Measurements from ENCODE around the gene GSTK1. TPM values are rescaled to one million over a fixed set of nuclear protein-coding genes. Genes with fewer than 3 reads are reported as not detected.

GSTK1 gene
- total and polyA plus RNA-seq, 9 of the 15 experiments (the other 6 are each of a cell fraction or from before 2014, with no cell fraction given): 155 to 441 (median 233) TPM

DNA sequence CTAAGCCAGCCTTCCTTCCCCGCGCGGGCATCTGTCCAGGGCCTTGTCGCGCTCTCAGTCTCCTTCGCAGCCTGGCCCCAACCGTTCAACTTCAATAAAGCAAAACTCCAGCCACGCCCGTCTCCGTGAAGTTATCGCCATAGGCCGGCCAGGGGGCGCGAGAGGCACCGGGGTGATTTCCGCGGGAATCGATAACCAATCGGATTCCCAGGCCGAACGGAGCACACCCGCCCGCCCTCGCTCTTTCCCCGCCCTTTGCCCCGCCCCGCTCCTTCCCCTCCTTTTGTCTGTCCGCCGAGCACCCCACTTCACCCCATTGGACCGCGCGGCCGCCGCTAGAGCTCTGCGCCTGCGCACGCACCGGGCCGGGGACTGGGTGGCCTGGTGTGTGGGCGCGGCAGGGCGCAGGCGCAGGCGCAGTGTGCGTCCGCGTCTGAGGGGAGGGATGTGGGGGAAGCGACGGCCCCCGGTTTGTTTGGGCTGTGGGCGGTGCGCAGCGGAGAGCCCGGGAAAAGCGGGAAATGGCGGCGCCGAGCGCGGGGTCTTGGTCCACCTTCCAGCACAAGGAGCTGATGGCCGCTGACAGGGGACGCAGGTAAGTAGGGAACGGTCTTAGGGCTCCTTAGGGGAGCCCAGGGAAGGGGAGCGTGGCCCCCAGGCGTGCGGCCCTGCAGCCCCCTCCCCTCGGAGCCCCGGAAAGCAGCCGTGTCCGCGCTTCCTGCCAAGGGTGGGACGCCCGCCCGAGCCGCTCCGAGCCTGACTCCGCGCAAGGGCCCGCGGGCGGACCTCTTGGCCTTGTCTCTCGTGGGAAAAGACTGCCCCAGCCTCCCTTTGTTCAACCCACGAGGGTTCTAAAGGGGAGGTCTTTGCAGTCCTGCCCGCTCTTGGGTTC lies 24.9 kb downstream of the GSTK1 start, which contains the start of gene CASP2 (continued):
- TF ChIP-seq, protein P1, sequence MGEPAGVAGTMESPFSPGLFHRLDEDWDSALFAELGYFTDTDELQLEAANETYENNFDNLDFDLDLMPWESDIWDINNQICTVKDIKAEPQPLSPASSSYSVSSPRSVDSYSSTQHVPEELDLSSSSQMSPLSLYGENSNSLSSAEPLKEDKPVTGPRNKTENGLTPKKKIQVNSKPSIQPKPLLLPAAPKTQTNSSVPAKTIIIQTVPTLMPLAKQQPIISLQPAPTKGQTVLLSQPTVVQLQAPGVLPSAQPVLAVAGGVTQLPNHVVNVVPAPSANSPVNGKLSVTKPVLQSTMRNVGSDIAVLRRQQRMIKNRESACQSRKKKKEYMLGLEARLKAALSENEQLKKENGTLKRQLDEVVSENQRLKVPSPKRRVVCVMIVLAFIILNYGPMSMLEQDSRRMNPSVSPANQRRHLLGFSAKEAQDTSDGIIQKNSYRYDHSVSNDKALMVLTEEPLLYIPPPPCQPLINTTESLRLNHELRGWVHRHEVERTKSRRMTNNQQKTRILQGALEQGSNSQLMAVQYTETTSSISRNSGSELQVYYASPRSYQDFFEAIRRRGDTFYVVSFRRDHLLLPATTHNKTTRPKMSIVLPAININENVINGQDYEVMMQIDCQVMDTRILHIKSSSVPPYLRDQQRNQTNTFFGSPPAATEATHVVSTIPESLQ (CRISPR knock-in tag; IDR thresholded peaks at IDR 0.05): peak; percentile 91; the same call in 1 of the 2 replicates
- TF ChIP-seq, protein P2, sequence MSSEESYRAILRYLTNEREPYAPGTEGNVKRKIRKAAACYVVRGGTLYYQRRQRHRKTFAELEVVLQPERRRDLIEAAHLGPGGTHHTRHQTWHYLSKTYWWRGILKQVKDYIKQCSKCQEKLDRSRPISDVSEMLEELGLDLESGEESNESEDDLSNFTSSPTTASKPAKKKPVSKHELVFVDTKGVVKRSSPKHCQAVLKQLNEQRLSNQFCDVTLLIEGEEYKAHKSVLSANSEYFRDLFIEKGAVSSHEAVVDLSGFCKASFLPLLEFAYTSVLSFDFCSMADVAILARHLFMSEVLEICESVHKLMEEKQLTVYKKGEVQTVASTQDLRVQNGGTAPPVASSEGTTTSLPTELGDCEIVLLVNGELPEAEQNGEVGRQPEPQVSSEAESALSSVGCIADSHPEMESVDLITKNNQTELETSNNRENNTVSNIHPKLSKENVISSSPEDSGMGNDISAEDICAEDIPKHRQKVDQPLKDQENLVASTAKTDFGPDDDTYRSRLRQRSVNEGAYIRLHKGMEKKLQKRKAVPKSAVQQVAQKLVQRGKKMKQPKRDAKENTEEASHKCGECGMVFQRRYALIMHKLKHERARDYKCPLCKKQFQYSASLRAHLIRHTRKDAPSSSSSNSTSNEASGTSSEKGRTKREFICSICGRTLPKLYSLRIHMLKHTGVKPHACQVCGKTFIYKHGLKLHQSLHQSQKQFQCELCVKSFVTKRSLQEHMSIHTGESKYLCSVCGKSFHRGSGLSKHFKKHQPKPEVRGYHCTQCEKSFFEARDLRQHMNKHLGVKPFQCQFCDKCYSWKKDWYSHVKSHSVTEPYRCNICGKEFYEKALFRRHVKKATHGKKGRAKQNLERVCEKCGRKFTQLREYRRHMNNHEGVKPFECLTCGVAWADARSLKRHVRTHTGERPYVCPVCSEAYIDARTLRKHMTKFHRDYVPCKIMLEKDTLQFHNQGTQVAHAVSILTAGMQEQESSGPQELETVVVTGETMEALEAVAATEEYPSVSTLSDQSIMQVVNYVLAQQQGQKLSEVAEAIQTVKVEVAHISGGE (CRISPR knock-in tag; IDR thresholded peaks at IDR 0.05): 0 out of 6 replicates have a peak, but pooled peaks of 1 of the 3 experiments have one; percentile 44
- TF ChIP-seq ZNF830 (CRISPR knock-in tag; IDR thresholded peaks at IDR 0.05) (0 out of 2 replicates have a peak, but pooled peaks have one; percentile 45), POLR2H (tag; IDR thresholded peaks at IDR 0.05; ENCODE audit: low read depth) (peak; percentile 85; the same call in 1 of the 2 replicates), SP1 (CRISPR knock-in tag; IDR thresholded peaks at IDR 0.05) (peak; percentile 92; the same call in 1 of the 2 replicates), TCF7 (IDR thresholded peaks at IDR 0.05; ENCODE audit: borderline replicate concordance) (0 out of 2 replicates have a peak, but pooled peaks have one; percentile 75), MYNN (IDR thresholded peaks at IDR 0.05) (no peak), MYNN (CRISPR knock-in tag; IDR thresholded peaks at IDR 0.05) (no peak), TBL1XR1 (IDR thresholded peaks at IDR 0.05; ENCODE audit: low read length in 2 of 2) (0 out of 4 replicates have a peak, but pooled peaks of 1 of the 2 experiments have one; percentile 33), MEIS2 (IDR thresholded peaks at IDR 0.05; ENCODE audit: partially characterized antibody) (peak; percentile 99), RCOR1 (IDR thresholded peaks at IDR 0.05; ENCODE audit: borderline replicate concordance in 1 of 2, low read depth in 2 of 2, low read length in 2 of 2) (peak in 1 of 2 experiments; percentile 76; a peak in 2 of 4 replicates), ZHX1 (conservative IDR thresholded peaks at IDR 0.05; ENCODE audit: low read length) (no peak), BDP1 (IDR thresholded peaks at IDR 0.05; ENCODE audit: insufficient read depth, insufficient read length) (no peak), CHD1 (IDR thresholded peaks at IDR 0.05; ENCODE audit: low read length) (peak; percentile 10), MCM5 (IDR thresholded peaks at IDR 0.05; ENCODE audit: low read depth) (no peak)
- TF ChIP-seq, protein P3, sequence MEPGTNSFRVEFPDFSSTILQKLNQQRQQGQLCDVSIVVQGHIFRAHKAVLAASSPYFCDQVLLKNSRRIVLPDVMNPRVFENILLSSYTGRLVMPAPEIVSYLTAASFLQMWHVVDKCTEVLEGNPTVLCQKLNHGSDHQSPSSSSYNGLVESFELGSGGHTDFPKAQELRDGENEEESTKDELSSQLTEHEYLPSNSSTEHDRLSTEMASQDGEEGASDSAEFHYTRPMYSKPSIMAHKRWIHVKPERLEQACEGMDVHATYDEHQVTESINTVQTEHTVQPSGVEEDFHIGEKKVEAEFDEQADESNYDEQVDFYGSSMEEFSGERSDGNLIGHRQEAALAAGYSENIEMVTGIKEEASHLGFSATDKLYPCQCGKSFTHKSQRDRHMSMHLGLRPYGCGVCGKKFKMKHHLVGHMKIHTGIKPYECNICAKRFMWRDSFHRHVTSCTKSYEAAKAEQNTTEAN (CRISPR knock-in tag; IDR thresholded peaks at IDR 0.05): peak; percentile 84; the same call in 1 of the 2 replicates

Data from K562 (cell line).